Mesothelial cell of epicardium (in vitro differentiated cells): Measurements from ENCODE around the gene UTS2. TPM values are rescaled to one million over a fixed set of nuclear protein-coding genes. Genes with fewer than 3 reads are reported as not detected.

Source experiments
- DNase-seq, 2 experiments: peaks; one replicate each; pipeline ENCODE4 v3.0.0; 2021; ENCODE audit warnings: low spot score in 2 of 2; ENCODE audit not compliant: unreplicated experiment in 2 of 2
- H3K27ac Mint-ChIP-seq: 2 replicates; pipeline ENCODE4 v1.8.0; 2021; ENCODE audit warnings: mixed read lengths
- H3K27me3 Mint-ChIP-seq: 2 replicates; pipeline ENCODE4 v1.8.0; 2021; ENCODE audit warnings: low read depth, mixed read lengths
- H3K36me3 Mint-ChIP-seq: 2 replicates; pipeline ENCODE4 v1.8.0; 2021; ENCODE audit warnings: mixed read lengths
- H3K4me1 Mint-ChIP-seq: 2 replicates; pipeline ENCODE4 v1.8.0; 2021; ENCODE audit warnings: mixed read lengths
- H3K4me3 Mint-ChIP-seq: 2 replicates; pipeline ENCODE4 v1.8.0; 2021; ENCODE audit warnings: mild to moderate bottlenecking, moderate library complexity, mixed read lengths
- H3K9me3 Mint-ChIP-seq: 2 replicates; pipeline ENCODE4 v1.8.0; 2021; ENCODE audit warnings: mixed read lengths
- total RNA-seq: library from RNA; stranded (reverse); gene quantifications from 3 replicates; pipeline ENCODE4 v1.2.1, GENCODE V29; 2021
- TF ChIP-seq, protein P1 (sequence below): fragments of 200-600 bp; sonication (generic); IDR thresholded peaks from one replicate; pipeline ENCODE4 v1.5.0; 2021; ENCODE audit warnings: antibody characterized with exemption; ENCODE audit not compliant: unreplicated experiment

The UTS2 gene
- total RNA-seq, 1 donor from 2014 or later = not detected

DNA sequence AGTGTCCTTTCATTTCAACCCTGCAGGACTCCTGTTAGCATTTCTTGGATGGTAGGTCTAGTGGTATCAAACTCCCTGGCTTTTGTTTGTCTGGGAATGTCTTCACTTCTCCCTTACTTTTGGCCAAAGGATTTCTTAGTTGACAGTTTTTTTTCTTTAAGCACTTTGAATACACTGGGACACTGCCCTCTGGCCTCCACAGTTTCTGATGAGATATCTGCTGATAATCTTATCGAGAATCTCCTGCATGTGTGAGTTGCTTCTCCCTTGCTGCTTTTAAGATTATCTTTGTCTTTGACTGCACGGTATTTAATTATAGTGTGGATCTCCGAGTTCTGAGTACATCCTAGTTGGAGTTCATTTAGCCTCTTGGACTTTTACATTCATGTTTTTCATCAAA, 13.3 kb downstream of the UTS2 start:
- DNase-seq = no peak
- H3K27ac Mint-ChIP-seq = no peak overlapping the region
- peaks cover 33% of the 10 kb centered on the region for H3K9me3 Mint-ChIP-seq
- TF ChIP-seq, protein P1, sequence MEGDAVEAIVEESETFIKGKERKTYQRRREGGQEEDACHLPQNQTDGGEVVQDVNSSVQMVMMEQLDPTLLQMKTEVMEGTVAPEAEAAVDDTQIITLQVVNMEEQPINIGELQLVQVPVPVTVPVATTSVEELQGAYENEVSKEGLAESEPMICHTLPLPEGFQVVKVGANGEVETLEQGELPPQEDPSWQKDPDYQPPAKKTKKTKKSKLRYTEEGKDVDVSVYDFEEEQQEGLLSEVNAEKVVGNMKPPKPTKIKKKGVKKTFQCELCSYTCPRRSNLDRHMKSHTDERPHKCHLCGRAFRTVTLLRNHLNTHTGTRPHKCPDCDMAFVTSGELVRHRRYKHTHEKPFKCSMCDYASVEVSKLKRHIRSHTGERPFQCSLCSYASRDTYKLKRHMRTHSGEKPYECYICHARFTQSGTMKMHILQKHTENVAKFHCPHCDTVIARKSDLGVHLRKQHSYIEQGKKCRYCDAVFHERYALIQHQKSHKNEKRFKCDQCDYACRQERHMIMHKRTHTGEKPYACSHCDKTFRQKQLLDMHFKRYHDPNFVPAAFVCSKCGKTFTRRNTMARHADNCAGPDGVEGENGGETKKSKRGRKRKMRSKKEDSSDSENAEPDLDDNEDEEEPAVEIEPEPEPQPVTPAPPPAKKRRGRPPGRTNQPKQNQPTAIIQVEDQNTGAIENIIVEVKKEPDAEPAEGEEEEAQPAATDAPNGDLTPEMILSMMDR = no peak
- H3K4me3 Mint-ChIP-seq = no peak overlapping the region
- no peaks in the 10 kb centered on the region for H3K4me1 Mint-ChIP-seq
- H3K27me3 Mint-ChIP-seq = no peaks in the 10 kb centered on the region
- peaks cover 57% of the 10 kb centered on the region for H3K36me3 Mint-ChIP-seq

DNA sequence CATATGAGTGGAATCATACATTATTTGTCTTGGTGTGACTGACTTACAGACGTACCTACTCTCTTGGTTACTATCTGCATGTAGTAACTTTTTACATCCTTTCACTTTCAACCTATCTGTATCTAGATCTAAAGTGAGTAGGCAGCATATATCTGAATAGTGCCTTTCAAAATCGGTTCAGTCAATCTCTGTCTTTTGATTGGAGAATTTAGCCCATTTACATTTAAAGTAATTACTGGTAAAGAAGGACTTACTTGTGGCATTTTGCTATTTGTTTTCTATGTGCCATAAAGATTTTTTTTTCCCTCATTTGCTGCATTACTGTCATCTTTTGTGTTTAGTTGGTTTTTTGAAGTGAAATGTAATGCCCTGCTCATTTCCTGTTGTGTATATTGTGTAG, 14.2 kb downstream of the UTS2 start:
- Mint-ChIP-seq H3K27ac (no peak overlapping the region), H3K4me1 (no peaks in the 10 kb centered on the region), H3K36me3 (peaks cover 57% of the 10 kb centered on the region), H3K4me3 (no peak overlapping the region), H3K27me3 (no peaks in the 10 kb centered on the region), H3K9me3 (peaks cover 33% of the 10 kb centered on the region)
- DNase-seq = no peak
- TF ChIP-seq, protein P1 = no peak

DNA sequence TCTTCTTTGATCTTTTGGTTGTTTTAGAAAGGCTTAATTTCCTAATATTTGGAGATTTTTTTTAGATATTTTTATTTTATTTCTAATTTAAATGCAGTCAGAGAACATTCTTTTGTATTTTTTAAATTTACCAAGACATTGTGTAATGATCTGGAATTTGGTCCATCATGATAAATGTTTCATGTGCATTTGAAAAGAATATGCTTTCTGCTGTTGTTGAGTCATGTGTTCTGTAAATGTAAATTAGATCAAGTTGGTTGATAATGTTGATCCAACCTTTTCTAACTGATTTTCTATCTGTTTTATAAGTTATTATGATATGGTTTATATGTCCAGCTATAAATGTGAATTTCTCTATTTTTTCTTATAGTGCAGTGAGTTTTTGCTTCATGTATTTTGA, 19.8 kb downstream of the UTS2 start:
- H3K4me1 Mint-ChIP-seq = peaks cover 8% of the 10 kb centered on the region

DNA sequence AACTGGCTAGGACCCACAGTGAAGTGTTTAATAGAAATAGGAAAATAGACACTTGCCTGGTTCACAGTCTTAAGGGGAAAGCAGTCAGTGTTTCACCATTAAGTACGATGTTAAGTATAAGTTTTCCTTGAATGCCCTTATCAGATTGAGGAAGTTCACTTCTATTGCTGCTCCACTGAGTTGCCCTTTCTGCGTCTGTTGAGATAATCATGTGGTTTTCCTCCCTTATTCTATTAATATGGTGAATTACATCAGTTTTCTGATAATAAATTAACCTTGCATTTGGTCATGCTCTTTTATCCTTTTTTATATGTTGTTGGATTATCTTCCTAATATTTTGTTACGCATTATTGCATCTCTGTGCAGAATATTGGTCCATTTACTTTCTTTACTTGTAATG, 21.4 kb downstream of the UTS2 start:
- Mint-ChIP-seq H3K27me3 (no peaks in the 10 kb centered on the region), H3K9me3 (peaks cover 5% of the 10 kb centered on the region), H3K4me1 (peaks cover 8% of the 10 kb centered on the region), H3K27ac (no peak overlapping the region), H3K36me3 (peaks cover 24% of the 10 kb centered on the region), H3K4me3 (no peak overlapping the region)
- DNase-seq = no peak
- TF ChIP-seq, protein P1 = no peak

More for the DNA sequence above, 19.8 kb downstream of the UTS2 start:
- H3K27me3 Mint-ChIP-seq = no peaks in the 10 kb centered on the region
- TF ChIP-seq, protein P1 = no peak
- H3K36me3 Mint-ChIP-seq = peaks cover 30% of the 10 kb centered on the region
- H3K9me3 Mint-ChIP-seq = peaks cover 10% of the 10 kb centered on the region
- no peak for DNase-seq
- no peak overlapping the region for H3K4me3 Mint-ChIP-seq
- no peak overlapping the region for H3K27ac Mint-ChIP-seq

DNA sequence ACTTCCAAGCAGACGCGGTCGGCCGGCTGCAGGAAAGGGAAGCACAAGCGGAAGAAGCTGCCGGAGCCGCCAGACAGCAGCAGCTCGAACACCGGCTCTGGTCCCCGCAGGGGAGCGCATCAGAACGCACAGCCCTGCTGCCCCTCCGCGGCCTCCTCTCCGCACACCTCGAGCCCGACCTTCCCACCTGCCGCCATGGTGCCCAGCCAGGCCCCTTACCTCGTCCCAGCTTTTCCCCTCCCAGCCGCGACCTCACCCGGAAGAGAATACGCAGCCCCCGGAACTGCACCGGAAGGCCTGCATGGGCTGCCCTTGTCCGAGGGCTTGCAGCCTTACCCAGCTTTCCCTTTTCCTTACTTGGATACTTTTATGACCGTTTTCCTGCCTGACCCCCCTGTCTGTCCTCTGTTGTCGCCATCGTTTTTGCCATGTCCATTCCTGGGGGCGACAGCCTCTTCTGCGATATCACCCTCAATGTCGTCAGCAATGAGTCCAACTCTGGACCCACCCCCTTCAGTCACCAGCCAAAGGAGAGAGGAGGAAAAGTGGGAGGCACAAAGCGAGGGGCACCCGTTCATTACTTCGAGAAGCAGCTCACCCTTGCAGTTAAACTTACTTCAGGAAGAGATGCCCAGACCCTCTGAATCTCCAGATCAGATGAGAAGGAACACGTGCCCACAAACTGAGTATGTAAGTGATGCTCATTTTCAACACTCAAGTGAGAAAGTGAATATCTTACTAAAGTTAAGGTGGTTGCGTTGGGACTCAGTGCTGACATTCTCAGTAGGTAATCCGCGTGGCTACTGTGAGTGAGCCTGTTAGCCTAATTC, 25.5 kb downstream of the UTS2 start:
- Mint-ChIP-seq H3K4me1 (peaks cover 5% of the 10 kb centered on the region), H3K9me3 (no peaks in the 10 kb centered on the region), H3K27ac (no peak overlapping the region), H3K27me3 (no peaks in the 10 kb centered on the region), H3K36me3 (peaks cover 16% of the 10 kb centered on the region), H3K4me3 (no peak overlapping the region)
- no peak for DNase-seq
- TF ChIP-seq, protein P1 = no peak
